Esophagus squamous epithelium (tissue), 5 donors: Measurements from ENCODE around the gene CHD3. TPM values are rescaled to one million over a fixed set of nuclear protein-coding genes. Genes with fewer than 3 reads are reported as not detected.

ENCODE experiments used
- DNase-seq: peaks from one replicate; lab custom pipeline; 2025; lab: John Stamatoyannopoulos, UW
- H3K27ac ChIP-seq, 4 donors: fragments of 200-600 bp; sonication (generic); one replicate each; pipeline ENCODE4 v1.5.1; 2016 to 2019; ENCODE audit warnings: mild to moderate bottlenecking in 1 of 4
- H3K27me3 ChIP-seq, 4 donors: fragments of 200-600 bp; sonication (generic); 1 replicate in 3 of 4; 2 replicates in 1 of 4; pipeline versions ENCODE4 v1.5.1 to v1.6.0; 2017 to 2021; ENCODE audit warnings: antibody characterized with exemption in 1 of 4
- H3K36me3 ChIP-seq, 3 donors: fragments of 200-600 bp; sonication (generic); one replicate each; pipeline ENCODE4 v1.5.1; 2016 to 2019
- H3K4me1 ChIP-seq, 3 donors: fragments of 200-600 bp; sonication (generic); one replicate each; pipeline ENCODE4 v1.5.1; 2017 to 2019
- H3K4me3 ChIP-seq, 4 donors: fragments of 200-600 bp; sonication (generic); 1 replicate in 3 of 4; 2 replicates in 1 of 4; pipeline ENCODE4 v1.5.1; 2016 to 2019; ENCODE audit warnings: mild to moderate bottlenecking in 2 of 4, moderate library complexity in 1 of 4
- H3K9me3 ChIP-seq, 3 donors: fragments of 200-600 bp; sonication (generic); one replicate each; pipeline ENCODE4 v1.5.1; 2016 to 2019
- POLR2A ChIP-seq, 4 donors: fragments of 450-650 bp; IDR thresholded peaks; one replicate each; pipeline ENCODE4 v1.6.1; 2017; ENCODE audit warnings: antibody characterized with exemption in 4 of 4, mild to moderate bottlenecking in 4 of 4, moderate library complexity in 3 of 4
- WGBS, 2 donors: methylation state at CpG; one replicate each; pipeline ENCODE4 v1.1.5; 2018; 5-methylcytosine and 5-hydroxymethylcytosine counted together
- intact Hi-C: fragments of 100-400 bp; cut with DNase I; formaldehyde crosslinking; loops from one replicate; pipeline ENCODE4 v1.15.0; 2022
- total RNA-seq, 4 donors: library from RNA; depleted of rRNA; stranded (reverse); fragments of >200 nt; gene quantifications; one replicate each; pipeline ENCODE4 v1.1.0, GENCODE V29; 2016
- TF ChIP-seq, protein P1 (sequence below), 6 experiments: fragments of 450-650 bp in 4 of 6; fragments of 200-600 bp in 2 of 6; sonication (generic) in 2 of 6; IDR thresholded peaks; one replicate each; pipeline ENCODE4 v1.5.1; 2016 to 2019; ENCODE audit warnings: antibody characterized with exemption in 6 of 6, mild to moderate bottlenecking in 4 of 6, moderate library complexity in 4 of 6
- donor health status: DM: yes; HTN: yes; CAD: no.

Gene CHD3
- total RNA-seq, 4 donors from 2014 or later: 57.7 to 93.5 (median 73.0) TPM

- H3K27ac ChIP-seq: peak overlapping the region; percentile 98 to 99 (median 98)
- TF ChIP-seq, protein P1, sequence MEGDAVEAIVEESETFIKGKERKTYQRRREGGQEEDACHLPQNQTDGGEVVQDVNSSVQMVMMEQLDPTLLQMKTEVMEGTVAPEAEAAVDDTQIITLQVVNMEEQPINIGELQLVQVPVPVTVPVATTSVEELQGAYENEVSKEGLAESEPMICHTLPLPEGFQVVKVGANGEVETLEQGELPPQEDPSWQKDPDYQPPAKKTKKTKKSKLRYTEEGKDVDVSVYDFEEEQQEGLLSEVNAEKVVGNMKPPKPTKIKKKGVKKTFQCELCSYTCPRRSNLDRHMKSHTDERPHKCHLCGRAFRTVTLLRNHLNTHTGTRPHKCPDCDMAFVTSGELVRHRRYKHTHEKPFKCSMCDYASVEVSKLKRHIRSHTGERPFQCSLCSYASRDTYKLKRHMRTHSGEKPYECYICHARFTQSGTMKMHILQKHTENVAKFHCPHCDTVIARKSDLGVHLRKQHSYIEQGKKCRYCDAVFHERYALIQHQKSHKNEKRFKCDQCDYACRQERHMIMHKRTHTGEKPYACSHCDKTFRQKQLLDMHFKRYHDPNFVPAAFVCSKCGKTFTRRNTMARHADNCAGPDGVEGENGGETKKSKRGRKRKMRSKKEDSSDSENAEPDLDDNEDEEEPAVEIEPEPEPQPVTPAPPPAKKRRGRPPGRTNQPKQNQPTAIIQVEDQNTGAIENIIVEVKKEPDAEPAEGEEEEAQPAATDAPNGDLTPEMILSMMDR (IDR thresholded peaks at IDR 0.05): no peak
- no peak for TF ChIP-seq POLR2A (IDR thresholded peaks at IDR 0.05)
- 0 to 1% methylated on average over 11 to 19 of the region's 100 CpGs for WGBS, 2 donors
- H3K27me3 ChIP-seq: no peaks in the 10 kb centered on the region
- peak overlapping the region; percentile 85 to 97 (median 89) for H3K4me3 ChIP-seq
- H3K9me3 ChIP-seq: no peaks in the 10 kb centered on the region
- intact Hi-C loops: no loop called here
- no peak for DNase-seq
- H3K36me3 ChIP-seq: peaks cover 0 to 24% (median 0%) of the 10 kb centered on the region in 3 donors
- peaks cover 46 to 88% (median 56%) of the 10 kb centered on the region in 3 donors for H3K4me1 ChIP-seq
Measured at GRCh38 chr17:7884581-7885366, 3.8 kb upstream of the CHD3 start.

GRCh38 chr17:7885367-7886226 is 3.0 kb upstream of the CHD3 start:
- H3K4me3 ChIP-seq: peak overlapping the region; percentile 85 to 97 (median 89)
- DNase-seq: no peak
- intact Hi-C loops: no loop called here
- WGBS, 2 donors: 0% methylated on average over 2 to 6 of the region's 64 CpGs
- no peaks in the 10 kb centered on the region for H3K9me3 ChIP-seq
- no peaks in the 10 kb centered on the region for H3K27me3 ChIP-seq
- peak overlapping the region; percentile 98 to 99 (median 98) for H3K27ac ChIP-seq
- peaks cover 0 to 24% (median under 1%) of the 10 kb centered on the region in 3 donors for H3K36me3 ChIP-seq
- peaks cover 50 to 91% (median 59%) of the 10 kb centered on the region in 3 donors for H3K4me1 ChIP-seq
- TF ChIP-seq, protein P1 (IDR thresholded peaks at IDR 0.05): no peak
- TF ChIP-seq POLR2A (IDR thresholded peaks at IDR 0.05): no peak

GRCh38 chr17:7886227-7887037 is 2.2 kb upstream of the CHD3 start:
- WGBS, 2 donors: 0 to 2% methylated on average over 10 to 19 of the region's 30 CpGs
- peaks cover 8 to 24% (median 9%) of the 10 kb centered on the region in 3 donors for H3K36me3 ChIP-seq
- TF ChIP-seq POLR2A (IDR thresholded peaks at IDR 0.05): no peak
- TF ChIP-seq, protein P1 (IDR thresholded peaks at IDR 0.05): no peak
- no peaks in the 10 kb centered on the region for H3K27me3 ChIP-seq
- H3K4me3 ChIP-seq: peak overlapping the region; percentile 85 to 97 (median 89)
- DNase-seq: no peak
- no peaks in the 10 kb centered on the region for H3K9me3 ChIP-seq
- intact Hi-C loops: no loop called here
- peak overlapping the region; percentile 98 to 99 (median 98) for H3K27ac ChIP-seq
- H3K4me1 ChIP-seq: peaks cover 47 to 86% (median 59%) of the 10 kb centered on the region in 3 donors

GRCh38 chr17:7887038-7887481 is 1.5 kb upstream of the CHD3 start:
- no peak for TF ChIP-seq POLR2A (IDR thresholded peaks at IDR 0.05)
- TF ChIP-seq, protein P1 (IDR thresholded peaks at IDR 0.05): peak in 1 of 6 experiments; percentile 34
- intact Hi-C loops: no loop called here
- H3K4me1 ChIP-seq: peaks cover 42 to 80% (median 54%) of the 10 kb centered on the region in 3 donors
- no peak for DNase-seq
- H3K27ac ChIP-seq: peak overlapping the region; percentile 98 to 99 (median 98)
- WGBS, 2 donors: 2% methylated on average over 8 of the region's 8 CpGs
- H3K27me3 ChIP-seq: no peaks in the 10 kb centered on the region
- H3K4me3 ChIP-seq: peak overlapping the region; percentile 85 to 97 (median 89)
- no peaks in the 10 kb centered on the region for H3K9me3 ChIP-seq
- peaks cover 13 to 24% (median 14%) of the 10 kb centered on the region in 3 donors for H3K36me3 ChIP-seq
